GM19043 (cell line): ENCODE measurements around the gene NLRP3.
"Not testable (repeated sequence)": the region's sequence is repeated elsewhere in the genome, so short reads cannot be mapped to it uniquely, and the experiment has no call there.

ENCODE experiments used
- ATAC-seq: cut with Tn5 transposase; IDR thresholded peaks from one replicate; pipeline ENCODE4 v1.9.1; 2021; ENCODE audit warnings: low read depth; ENCODE audit not compliant: unreplicated experiment

Gene NLRP3

GRCh38 chr1:247415423-247416361, at the start of gene NLRP3:
TSS of gene NLRP3 (plus strand) at chr1:247416173. CDS start at chr1:247418801, 2,628 bp downstream.
- no peak for ATAC-seq

- ATAC-seq, result not testable (repeated sequence)
Measured at GRCh38 chr1:247366345-247366744, 49.6 kb upstream of the NLRP3 start.

- ATAC-seq, result no peak
Measured at GRCh38 chr1:247366926-247367645, 48.9 kb upstream of the NLRP3 start.

- ATAC-seq, result no peak
Measured at GRCh38 chr1:247367786-247368422, 48.1 kb upstream of the NLRP3 start.

DNA sequence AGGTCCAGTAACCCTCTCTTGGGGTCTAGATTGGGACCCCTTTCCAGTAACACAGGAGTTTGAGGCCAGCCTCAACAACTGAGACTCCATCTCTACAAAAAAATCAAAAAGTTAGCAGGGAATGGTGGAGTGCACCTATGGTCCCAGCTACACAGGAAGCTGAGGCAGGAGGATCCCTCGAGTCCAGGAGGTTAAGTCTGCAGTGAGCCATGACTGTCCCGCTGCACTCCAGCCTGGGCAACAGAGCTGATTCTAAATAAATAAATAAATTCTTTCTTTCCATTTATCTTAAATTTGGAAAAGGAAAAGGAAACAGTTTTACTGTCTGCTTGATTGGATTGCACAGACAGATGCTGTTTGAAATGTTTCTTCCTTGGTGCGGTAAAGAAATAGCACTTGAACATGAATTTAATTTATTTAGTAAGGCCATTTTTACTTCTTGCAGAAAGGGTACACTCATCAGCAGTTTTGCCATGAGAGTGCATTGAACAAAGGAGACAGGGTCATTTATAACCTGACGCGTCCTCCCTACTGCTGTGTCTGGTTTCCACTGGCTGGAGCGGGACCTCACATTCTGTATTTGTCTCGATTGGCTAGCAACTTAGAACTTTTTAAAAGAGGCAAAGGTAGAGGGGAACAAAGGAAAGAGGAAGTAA, 47.4 kb upstream of the NLRP3 start:
- no peak for ATAC-seq

- no peak for ATAC-seq
Measured at GRCh38 chr1:247370786-247371732, 44.9 kb upstream of the NLRP3 start.

DNA sequence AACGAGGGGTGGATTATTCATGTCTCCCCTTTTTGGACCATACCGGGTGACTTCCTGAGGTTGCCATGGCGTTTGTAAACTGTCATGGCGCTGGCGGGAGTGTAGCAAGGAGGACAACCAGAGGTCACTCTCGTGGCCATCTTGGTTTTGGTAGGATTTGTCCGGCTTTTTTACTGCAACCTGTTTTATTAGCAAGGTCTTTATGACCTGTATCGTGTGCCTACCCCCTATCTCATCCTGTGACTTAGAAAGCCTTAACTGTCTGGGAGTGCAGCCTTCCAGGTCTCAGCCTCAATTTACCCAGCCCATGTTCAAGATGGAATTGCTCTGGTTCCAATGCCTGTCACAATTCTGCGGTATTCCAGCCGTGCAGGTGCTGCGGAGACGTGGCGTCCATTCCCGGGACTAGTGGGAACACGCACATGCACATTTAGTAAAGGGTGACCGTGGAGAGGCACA, 44.1 kb upstream of the NLRP3 start:
- ATAC-seq, result no peak

- ATAC-seq, result peak; percentile 46
Measured at GRCh38 chr1:247373721-247374141, 42.2 kb upstream of the NLRP3 start.

DNA sequence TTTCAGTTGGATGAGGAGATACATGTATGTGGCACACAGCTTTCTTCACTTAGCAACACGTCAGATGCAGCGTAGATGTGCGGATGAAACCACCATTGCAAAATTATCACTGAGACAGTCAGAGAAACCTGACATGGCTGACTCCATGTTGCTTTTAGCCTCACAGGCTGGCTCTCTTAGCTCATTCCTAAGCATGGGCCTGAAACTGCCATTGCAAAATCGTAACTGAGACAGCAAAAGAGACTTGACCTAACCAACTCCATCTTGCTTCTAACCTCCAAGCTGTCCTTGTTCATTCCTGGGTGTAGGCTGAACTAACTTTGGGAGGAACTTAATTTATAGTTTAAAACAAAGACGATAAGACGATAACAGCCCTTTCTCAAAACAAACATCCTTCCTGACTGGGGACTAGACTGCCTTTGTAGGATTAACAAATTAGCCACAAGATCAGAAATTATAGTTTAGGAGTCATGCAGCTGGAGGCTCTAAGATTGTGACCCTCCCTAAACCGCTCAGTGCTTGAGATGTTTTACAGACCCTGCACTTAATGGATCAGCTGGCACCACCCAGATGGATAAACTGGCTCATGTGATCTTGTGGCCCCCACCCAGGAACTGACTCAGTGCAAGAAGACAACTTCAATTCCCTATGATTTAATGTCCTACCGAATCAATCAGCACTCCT, 41.2 kb upstream of the NLRP3 start:
- not testable (repeated sequence) for ATAC-seq

DNA sequence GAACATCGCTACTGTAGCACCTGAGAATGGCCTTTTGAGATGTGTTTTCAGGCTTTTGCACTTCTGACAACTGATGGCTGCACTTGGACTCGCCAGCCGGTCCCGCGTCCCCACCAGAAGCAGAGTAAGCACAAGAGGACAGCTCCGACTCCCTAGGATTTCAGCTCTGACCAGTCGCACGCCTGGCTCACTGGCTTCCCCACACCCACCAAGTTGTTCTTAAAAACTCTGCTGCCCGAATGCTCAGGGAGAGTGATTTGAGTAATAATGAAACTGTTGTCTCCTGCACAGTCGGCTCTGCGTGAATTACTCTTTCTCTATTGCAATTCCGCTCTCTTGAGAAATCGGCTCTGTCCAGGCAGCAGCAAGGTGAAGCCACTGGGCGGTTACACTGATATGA, 40.2 kb upstream of the NLRP3 start:
- no peak for ATAC-seq

GRCh38 chr1:247376659-247377058, 39.3 kb upstream of the NLRP3 start:
- no peak for ATAC-seq

DNA sequence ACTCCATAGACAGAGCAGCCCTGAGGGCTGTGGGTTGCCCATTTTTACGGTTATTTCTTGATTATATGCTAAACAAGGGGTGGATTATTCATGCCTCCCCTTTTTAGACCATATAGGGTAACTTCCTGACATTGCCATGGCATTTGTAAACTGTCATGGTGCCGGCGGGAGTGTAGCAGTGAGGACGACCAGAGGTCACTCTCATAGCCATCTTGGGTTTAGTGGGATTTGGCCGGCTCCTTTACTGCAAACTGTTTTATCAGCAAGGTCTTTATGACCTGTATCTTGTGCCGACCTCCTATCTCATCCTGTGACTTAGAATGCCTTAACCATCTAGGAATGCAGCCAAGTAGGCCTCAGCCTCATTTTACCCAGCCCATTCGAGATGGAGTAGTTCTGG, 38.3 kb upstream of the NLRP3 start:
- not testable (repeated sequence) for ATAC-seq

DNA sequence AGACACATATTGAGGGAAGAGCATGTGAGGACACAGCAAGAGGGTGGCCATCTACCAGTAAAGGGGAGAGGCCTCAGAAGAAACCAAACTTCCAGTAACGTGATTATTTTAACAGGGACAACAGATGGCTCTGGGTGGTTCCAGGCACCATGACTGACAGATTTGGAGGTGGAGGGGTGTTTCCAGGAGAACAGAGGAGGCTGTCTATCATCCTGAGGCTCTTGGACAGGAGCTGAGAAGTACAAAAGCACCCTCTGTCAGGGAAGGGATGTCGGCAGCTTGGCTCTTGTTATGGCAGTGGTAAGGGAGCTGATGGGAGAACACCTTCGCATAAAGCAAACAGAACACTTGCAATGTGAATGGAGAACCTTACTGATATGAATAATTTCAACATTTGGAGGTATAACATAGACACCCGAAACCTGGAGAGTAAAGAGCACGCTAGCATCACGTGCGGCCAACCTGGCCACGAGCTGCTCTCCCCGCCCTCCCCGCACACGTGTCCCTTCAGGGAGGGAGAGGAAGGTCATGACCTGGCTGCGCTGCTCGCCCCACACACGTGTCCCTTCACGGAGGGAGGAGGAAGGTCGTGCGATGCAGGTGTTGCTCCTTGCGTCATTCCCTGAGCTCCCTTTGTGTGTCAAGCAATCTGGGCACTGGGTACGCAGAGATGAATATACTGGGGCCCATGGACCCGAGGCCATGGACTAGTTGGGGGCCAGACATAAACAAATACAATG, 37.5 kb upstream of the NLRP3 start:
- no peak for ATAC-seq

DNA sequence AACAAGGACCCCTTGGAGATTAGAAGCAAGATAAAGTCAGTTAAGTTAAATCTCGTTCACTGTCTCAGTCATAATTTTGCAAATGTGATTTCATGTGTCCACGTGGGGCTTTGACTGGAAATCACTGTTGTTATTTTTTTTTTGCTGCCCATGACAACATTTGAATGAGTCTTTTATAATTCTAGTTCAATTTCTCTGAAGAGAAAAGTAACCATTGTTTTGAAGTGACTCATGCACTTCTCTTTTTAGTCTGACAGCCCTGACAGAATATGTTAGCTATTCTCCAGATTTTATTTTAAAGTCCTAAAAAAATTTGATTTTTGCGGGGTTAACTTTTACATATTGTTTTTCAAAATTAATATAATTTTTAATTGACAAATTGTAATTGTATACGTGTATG, 30.7 kb upstream of the NLRP3 start:
- no peak for ATAC-seq

- no peak for ATAC-seq
Measured at GRCh38 chr1:247386217-247386616, 29.8 kb upstream of the NLRP3 start.

- ATAC-seq, result no peak
Measured at GRCh38 chr1:247386687-247387086, 29.3 kb upstream of the NLRP3 start.

DNA sequence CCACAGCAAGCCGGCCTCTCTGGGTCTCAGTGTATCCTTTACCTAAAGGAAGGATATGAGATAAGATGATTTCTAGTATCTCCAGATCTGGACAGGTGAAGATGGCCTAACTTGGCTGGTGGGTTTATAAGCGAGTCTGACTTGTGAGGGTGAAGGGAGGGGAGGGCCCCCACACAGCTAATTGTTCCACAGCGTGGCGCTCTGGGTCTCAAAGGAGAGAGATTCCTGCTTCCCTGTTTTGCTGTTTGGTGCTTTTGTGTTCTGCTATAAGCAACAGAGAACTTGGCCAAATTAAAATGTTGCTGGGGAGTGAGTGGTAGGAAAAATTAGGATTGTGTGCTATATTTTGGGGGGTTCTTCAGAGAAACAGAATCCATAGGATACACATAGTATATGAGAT, 28.9 kb upstream of the NLRP3 start:
- ATAC-seq, result no peak

GRCh38 chr1:247387565-247387964, 28.4 kb upstream of the NLRP3 start:
- ATAC-seq, result no peak
